ENCODE measurements around the gene ATP6V0D1.

Gene ATP6V0D1

DNA sequence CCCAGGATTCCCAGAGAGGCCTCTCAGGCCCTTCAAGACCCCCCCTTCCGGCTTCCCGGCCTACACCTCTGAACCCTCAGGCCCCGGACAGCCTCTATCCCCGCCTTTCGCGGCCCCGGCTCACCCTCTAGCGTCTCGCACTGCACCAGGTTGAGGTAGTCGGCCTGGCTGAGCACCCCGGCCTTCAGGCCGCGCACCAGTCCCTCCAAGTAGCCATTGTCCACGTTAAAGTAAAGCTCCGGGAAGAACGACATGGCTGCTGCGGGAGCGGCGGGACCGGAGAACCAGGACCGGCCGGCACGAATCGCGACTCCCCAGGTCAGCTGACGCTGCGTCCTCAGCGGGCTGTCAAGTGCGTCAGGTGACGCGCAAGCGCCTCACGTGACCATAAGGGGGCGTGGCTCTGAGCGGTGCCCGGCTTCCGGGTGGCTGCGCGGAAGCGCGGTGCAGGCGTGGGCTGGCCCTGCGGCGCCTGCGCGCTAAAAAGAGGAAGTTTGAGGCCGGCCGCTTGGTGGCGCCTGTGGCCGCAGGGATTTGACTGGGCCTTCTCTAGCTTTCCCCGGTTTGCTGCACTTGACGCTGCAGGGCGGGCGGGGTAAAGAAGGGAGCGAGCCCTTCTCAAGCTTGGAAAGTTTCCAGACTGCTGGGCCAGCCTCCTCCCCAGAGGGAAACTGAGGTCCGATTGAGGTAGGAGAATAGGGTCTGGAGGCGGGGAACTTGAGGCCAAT lies at the start of gene ATP6V0D1:
ATP6V0D1 (minus strand) TSS at position 325 of the 728 bp plus-strand sequence; CDS start at position 254, 71 bp downstream.
- peak within 1 kb of the TSS; percentile 77 for H3K27ac ChIP-seq
- TF ChIP-seq, protein P1, sequence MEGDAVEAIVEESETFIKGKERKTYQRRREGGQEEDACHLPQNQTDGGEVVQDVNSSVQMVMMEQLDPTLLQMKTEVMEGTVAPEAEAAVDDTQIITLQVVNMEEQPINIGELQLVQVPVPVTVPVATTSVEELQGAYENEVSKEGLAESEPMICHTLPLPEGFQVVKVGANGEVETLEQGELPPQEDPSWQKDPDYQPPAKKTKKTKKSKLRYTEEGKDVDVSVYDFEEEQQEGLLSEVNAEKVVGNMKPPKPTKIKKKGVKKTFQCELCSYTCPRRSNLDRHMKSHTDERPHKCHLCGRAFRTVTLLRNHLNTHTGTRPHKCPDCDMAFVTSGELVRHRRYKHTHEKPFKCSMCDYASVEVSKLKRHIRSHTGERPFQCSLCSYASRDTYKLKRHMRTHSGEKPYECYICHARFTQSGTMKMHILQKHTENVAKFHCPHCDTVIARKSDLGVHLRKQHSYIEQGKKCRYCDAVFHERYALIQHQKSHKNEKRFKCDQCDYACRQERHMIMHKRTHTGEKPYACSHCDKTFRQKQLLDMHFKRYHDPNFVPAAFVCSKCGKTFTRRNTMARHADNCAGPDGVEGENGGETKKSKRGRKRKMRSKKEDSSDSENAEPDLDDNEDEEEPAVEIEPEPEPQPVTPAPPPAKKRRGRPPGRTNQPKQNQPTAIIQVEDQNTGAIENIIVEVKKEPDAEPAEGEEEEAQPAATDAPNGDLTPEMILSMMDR (conservative IDR thresholded peaks at IDR 0.05) = peak; percentile 86

DNA sequence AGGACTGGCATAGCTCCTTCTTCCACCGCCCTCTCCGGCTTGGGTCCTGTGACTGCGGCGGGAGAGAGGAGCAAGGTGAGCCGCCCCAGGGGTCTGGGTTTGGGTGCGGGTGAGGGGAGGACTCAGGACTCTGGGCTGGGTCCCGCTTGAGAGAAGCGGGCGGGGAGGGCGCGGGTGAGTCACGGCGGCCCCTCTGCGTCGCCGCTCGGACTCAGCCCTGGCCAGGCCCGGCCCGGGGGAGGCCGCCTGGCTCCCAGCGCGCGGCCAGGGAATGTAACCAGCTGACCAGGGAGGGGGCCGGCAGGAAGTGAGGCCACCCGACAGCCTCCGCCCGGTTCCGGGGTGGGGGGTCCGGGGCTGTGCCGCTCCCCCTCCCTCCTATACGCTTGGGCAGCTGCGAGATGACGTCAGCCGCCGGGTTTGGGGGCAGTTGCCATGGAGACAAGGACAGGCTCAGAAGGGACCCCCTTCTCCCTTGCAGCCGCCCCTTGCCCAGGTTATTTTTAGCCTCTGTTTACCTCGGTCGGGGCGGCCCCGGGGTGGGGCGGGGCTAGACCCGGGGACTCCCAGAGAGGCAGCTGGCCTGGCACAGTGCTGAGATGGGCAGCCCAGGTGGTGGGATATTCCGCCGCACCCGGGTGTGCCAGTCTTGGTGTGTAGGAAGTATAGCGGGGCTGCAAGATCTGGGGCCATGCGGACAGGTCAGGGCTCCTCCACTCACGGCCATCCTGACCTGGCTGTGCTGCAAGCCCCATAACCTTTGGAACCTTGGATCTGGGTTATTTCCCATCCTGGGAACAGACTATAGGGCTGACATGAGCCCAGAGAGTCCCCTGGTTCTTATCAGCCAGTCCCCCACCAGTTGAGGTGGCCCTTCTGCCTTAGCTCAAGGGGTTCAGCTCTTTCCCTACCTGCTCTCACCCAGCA lies 49.3 kb upstream of the ATP6V0D1 start:
- TF ChIP-seq, protein P1 (conservative IDR thresholded peaks at IDR 0.05) = no peak
- peak overlapping the region; percentile 86 for H3K27ac ChIP-seq

DNA sequence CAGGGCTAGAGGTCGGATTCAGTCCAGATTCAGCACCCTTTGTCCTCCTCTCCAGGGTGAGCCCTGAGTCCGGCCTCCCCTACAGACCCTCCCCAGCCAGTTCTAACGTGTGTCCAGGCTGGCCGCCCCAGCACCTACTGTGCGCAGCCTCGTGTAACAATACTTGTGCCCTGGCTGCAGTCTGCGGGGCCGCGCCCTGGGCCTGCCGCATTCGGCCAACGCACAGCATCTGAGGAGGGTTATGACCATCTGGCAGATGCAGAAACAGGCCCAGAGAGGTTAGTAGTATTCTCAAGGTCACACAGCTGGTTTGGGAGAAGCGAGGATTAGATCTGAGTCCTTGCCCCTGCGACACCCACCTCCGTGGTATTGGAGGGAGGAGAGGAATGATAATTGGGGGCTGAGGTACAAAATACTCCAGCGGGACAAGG lies 48.6 kb upstream of the ATP6V0D1 start:
- TF ChIP-seq, protein P1 (conservative IDR thresholded peaks at IDR 0.05) = no peak
- peak overlapping the region; percentile 86 for H3K27ac ChIP-seq

DNA sequence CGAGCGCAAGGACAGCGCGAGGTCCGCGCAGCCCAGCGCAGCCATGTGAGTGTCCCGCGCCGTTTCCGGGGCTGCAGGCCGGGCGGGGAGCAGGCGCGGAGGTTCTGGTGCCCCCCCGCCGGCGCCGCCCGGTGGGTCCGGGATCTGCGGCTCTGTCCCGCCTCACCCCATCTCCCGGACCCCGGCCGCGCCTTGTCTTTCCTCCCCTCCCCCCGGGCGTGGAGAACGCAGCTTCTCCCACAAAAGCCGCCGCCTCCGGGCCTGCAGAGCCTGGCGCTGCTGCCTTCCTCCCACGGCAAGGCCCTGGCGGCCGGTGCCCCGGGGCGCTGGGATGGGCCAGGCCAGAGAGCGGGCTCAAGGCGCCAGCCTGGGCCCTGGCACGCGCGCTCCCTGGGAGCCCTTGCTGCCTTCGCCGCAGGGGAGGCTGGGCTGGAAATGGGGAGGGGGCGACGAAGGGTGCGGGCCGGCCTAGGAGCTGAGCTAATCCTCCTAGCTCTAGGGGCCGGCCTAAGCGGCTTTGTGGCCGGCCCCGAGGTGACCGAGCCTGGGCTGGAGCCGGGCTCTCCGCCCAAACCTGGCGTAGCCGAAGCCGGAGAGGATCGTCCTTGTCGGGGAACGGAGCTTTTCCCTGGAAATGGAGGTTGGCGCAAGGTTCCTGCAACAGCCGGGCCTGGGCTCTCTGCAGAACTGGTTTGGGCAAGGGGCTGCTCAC lies 48.1 kb upstream of the ATP6V0D1 start:
- TF ChIP-seq, protein P1 (conservative IDR thresholded peaks at IDR 0.05) = no peak
- H3K27ac ChIP-seq = peak overlapping the region; percentile 86

DNA sequence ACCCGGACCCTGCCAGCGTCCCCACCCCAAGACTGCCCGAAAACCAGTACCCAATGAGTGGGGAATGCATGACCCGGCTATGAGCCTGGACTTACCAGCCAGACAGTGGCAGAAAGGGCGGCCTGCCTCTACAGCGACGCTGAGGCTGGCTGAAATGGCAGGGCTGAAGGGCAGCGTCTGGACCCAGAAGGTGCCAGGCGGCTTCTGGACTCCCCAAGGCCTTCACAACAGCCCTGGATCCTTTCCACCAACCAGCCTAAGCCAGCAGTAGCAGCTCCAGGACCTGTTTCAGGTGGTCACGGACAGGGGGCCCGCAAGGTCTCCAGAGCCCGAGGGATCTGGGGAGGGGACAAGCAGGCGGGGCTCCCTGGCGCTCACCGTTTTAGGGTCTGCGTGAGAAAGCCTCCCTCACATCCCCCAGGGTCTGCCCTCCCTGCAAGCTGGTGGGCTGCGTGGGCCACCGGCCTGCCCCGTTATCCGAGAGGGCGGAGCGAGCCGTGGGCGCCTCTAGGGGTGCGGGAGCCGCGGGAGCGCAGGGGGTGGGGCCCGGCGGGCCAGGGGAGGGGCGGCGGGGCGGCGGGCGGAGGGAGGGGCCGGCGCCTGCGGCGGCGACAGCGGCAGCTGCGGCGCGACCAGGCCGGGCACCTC lies 47.4 kb upstream of the ATP6V0D1 start, which contains the start of gene RIPOR1:
RIPOR1 (plus strand) TSS at position 608 of the 648 bp plus-strand sequence. CDS start 9,618 bp downstream, outside the sequence.
- H3K27ac ChIP-seq = peak within 1 kb of the TSS; percentile 86

DNA sequence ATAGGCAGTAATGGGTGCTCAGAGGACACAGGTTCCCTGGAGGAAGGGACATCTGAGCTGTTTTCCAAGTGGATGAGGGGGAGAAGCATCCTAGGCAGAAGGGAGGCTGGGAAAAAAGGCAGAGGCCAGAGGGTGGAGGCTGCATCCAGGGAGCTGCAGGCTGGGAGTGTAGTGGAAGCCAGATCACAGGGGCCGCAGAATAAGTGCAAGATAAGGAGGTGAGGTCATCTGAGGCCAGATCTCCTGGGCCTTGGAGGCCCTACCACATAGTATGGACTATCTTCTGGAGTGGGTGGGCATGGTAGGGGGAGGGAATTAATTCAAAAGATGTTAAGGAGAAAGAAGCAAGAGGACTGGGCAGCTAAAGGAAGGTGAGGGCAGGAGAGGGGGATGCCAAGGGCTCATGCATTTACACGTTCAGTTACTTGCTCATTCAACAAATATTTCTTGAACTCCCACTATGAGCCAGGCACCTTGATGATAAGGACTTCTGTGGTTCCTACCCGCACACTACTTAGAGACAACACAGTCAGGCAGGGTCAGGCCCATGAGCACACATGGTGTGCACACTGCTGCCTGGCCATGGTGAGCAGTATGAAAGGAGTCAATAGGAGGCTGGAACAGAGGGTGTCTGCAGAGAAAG lies 45.3 kb upstream of the ATP6V0D1 start:
- H3K27ac ChIP-seq = no peak overlapping the region; the same call in 1 of the 2 replicates

More for the DNA sequence above, 47.4 kb upstream of the ATP6V0D1 start, which contains the start of gene RIPOR1:
- TF ChIP-seq, protein P1 (conservative IDR thresholded peaks at IDR 0.05) = no peak

More for the DNA sequence above, 45.3 kb upstream of the ATP6V0D1 start:
- TF ChIP-seq, protein P1 (conservative IDR thresholded peaks at IDR 0.05) = no peak
